ENCODE data around the gene STXBP6. TPM values are rescaled to one million over a fixed set of nuclear protein-coding genes. Genes with fewer than 3 reads are reported as not detected.
A peak's percentile ranks its signal among the peaks of the same experiment; 100 is the strongest.

Gene STXBP6
- total RNA-seq, 4 donors from 2014 or later: 7.1 to 16.8 (median 8.9) TPM

DNA sequence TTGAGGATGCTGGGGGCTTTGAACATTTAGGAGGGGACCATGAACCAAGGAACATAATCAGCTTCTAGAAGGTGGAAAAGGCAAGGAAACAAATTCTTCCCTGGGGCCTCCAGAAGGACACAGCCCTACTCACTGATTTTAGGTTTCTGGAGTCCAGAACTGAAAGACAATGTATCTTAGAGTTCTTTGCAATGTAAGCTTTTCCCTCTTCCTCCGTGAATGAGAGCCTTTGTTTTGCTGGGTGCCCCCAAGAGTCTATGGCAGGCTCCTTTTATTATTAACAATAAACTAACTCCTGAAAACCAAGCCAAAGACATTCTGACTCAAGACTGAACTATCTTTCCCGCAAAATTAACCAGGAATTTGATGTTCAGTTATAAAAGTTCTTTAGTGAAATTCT, 204.1 kb downstream of the STXBP6 start:
- peaks cover 0 to 60% (median 15%) of the 10 kb centered on the region in 4 donors for H3K4me1 ChIP-seq
- in situ Hi-C loops (cut with MboI; ENCODE audit: low pct_ligation_motif_present in 1 of 4, low pct_unique_long_range_greater_than_20kb in 1 of 4, low sequenced_read_pairs in 3 of 4): no loop called here
- no peaks in the 10 kb centered on the region for H3K36me3 ChIP-seq
- intact Hi-C loops (cut with DNase I; ENCODE audit: low total_unique reads): no loop called here
- no peak overlapping the region for H3K4me3 ChIP-seq
- 50 to 60% methylated on average over 2 of the region's 2 CpGs for WGBS, 2 donors (ENCODE audit: low coverage in 1 of 2)
- H3K27ac ChIP-seq: peak overlapping the region in 3 of 4 donors; percentile 11 to 25 (median 14)
- DNase-seq: no peak
- TF ChIP-seq EP300 (IDR thresholded peaks at IDR 0.05; ENCODE audit: low read depth): no peak
- TF ChIP-seq POLR2A (IDR thresholded peaks at IDR 0.05): no peak
- TF ChIP-seq, protein P1, sequence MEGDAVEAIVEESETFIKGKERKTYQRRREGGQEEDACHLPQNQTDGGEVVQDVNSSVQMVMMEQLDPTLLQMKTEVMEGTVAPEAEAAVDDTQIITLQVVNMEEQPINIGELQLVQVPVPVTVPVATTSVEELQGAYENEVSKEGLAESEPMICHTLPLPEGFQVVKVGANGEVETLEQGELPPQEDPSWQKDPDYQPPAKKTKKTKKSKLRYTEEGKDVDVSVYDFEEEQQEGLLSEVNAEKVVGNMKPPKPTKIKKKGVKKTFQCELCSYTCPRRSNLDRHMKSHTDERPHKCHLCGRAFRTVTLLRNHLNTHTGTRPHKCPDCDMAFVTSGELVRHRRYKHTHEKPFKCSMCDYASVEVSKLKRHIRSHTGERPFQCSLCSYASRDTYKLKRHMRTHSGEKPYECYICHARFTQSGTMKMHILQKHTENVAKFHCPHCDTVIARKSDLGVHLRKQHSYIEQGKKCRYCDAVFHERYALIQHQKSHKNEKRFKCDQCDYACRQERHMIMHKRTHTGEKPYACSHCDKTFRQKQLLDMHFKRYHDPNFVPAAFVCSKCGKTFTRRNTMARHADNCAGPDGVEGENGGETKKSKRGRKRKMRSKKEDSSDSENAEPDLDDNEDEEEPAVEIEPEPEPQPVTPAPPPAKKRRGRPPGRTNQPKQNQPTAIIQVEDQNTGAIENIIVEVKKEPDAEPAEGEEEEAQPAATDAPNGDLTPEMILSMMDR (IDR thresholded peaks at IDR 0.05): no peak
- TF ChIP-seq POLR2AphosphoS5 (IDR thresholded peaks at IDR 0.05): no peak
- no peaks in the 10 kb centered on the region for H3K9me3 ChIP-seq
- H3K27me3 ChIP-seq: no peaks in the 10 kb centered on the region

DNA sequence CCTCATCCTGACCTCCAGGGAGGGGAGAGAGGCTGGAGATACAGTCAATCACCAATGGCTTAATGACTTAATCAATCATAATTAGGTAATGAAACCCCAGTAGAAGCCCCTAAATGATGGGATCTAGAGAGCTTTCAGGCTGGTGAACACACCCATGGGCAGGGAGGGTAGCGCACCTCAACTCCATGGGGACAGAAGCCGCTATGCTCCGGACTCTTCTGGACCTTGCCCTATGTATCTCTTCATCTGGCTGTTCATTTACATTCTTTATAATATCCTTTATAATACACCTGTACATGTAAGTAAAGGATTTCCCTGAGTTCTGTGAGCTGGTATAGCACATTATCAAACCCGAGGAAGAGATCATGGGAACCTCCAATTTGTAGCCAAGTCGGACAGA, 205.9 kb downstream of the STXBP6 start:
- Histone ChIP-seq H3K4me1 (peaks cover 0 to 78% (median 29%) of the 10 kb centered on the region in 4 donors), H3K36me3 (no peaks in the 10 kb centered on the region), H3K4me3 (no peak overlapping the region), H3K27ac (peak overlapping the region; percentile 22 to 68 (median 59)), H3K27me3 (no peaks in the 10 kb centered on the region), H3K9me3 (no peaks in the 10 kb centered on the region)
- TF ChIP-seq, protein P1 (IDR thresholded peaks at IDR 0.05): no peak
- TF ChIP-seq EP300 (IDR thresholded peaks at IDR 0.05; ENCODE audit: low read depth) (no peak), POLR2A (IDR thresholded peaks at IDR 0.05) (no peak), POLR2AphosphoS5 (IDR thresholded peaks at IDR 0.05) (no peak)
- in situ Hi-C loops (cut with MboI; ENCODE audit: low pct_ligation_motif_present in 1 of 4, low pct_unique_long_range_greater_than_20kb in 1 of 4, low sequenced_read_pairs in 3 of 4): no loop called here
- intact Hi-C loops (cut with DNase I; ENCODE audit: low total_unique reads): no loop called here
- WGBS, 2 donors (ENCODE audit: low coverage in 1 of 2): 62 to 100% methylated on average over 1 to 5 of the region's 5 CpGs
- peak; percentile 58 for DNase-seq

DNA sequence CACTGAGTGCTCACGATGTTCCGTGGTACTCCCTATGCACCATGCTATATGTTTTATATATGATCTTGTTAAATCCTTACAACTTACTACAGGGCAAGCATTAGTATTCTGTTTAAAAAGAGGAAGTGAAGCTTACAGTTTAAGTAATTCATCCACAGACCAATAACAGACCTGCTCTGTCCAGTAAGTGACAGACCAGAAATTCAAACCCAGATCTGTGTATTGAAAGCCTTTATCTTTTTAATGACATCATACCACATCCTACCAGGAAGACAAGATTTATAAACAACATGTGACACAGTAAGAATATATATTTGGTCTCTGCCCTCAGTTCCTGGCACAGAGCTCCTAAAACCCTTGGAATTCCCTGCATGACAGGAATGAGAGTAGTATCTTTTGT, 206.5 kb downstream of the STXBP6 start:
- WGBS, 2 donors (ENCODE audit: low coverage in 1 of 2): 65 to 67% methylated on average over 2 of the region's 2 CpGs
- no peak overlapping the region for H3K4me3 ChIP-seq
- H3K27ac ChIP-seq: peak overlapping the region; percentile 19 to 68 (median 59)
- no peaks in the 10 kb centered on the region for H3K36me3 ChIP-seq
- DNase-seq: no peak
- intact Hi-C loops (cut with DNase I; ENCODE audit: low total_unique reads) (no loop called here), in situ Hi-C loops (cut with MboI; ENCODE audit: low pct_ligation_motif_present in 1 of 4, low pct_unique_long_range_greater_than_20kb in 1 of 4, low sequenced_read_pairs in 3 of 4) (no loop called here)
- no peaks in the 10 kb centered on the region for H3K27me3 ChIP-seq
- TF ChIP-seq EP300 (IDR thresholded peaks at IDR 0.05; ENCODE audit: low read depth) (no peak), POLR2A (IDR thresholded peaks at IDR 0.05) (no peak), POLR2AphosphoS5 (IDR thresholded peaks at IDR 0.05) (no peak)
- TF ChIP-seq, protein P1 (IDR thresholded peaks at IDR 0.05): no peak
- H3K4me1 ChIP-seq: peaks cover 0 to 83% (median 34%) of the 10 kb centered on the region in 4 donors
- H3K9me3 ChIP-seq: no peaks in the 10 kb centered on the region

DNA sequence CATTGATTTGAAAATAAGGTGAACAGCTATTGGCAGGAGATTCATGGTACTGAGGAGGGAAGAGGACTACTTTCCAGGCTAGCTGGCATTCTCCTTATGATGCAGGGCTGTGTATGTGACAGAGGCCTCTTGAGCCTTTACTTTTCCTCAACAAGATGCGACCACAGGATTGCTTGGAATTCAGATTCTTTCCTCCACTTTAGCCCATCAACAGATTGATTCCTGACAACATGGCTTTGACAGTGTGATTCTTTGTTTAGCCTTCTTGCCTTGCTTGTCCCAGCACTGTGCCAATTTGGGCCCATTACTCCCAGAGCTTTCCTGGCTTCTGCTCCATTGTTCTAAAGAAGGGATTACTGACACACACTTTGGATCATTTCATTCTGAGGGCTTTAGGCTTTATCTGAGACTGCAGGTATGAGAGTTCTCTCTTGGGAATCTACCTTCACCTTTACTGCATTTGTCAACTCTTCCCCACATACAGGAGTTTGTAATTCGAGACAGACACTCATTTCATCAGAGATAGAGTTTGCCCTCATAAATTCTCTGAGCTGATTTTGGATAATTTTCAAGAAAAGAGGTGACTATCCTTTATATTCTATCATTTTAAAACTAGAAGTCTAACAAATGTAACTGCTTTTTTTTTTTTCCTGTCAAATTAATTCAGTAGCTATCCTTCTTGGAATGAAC, 209.6 kb downstream of the STXBP6 start:
- Histone ChIP-seq H3K4me3 (no peak overlapping the region), H3K27me3 (no peaks in the 10 kb centered on the region), H3K4me1 (peaks cover 0 to 66% (median 30%) of the 10 kb centered on the region in 4 donors), H3K9me3 (no peaks in the 10 kb centered on the region), H3K27ac (peak overlapping the region; percentile 38 to 66 (median 58)), H3K36me3 (no peaks in the 10 kb centered on the region)
- TF ChIP-seq POLR2A (IDR thresholded peaks at IDR 0.05): no peak
- TF ChIP-seq POLR2AphosphoS5 (IDR thresholded peaks at IDR 0.05): no peak
- TF ChIP-seq, protein P1 (IDR thresholded peaks at IDR 0.05): no peak
- TF ChIP-seq EP300 (IDR thresholded peaks at IDR 0.05; ENCODE audit: low read depth): no peak
- intact Hi-C loops (cut with DNase I; ENCODE audit: low total_unique reads): no loop called here
- in situ Hi-C loops (cut with MboI; ENCODE audit: low pct_ligation_motif_present in 1 of 4, low pct_unique_long_range_greater_than_20kb in 1 of 4, low sequenced_read_pairs in 3 of 4): no loop called here
- WGBS, 2 donors (ENCODE audit: low coverage in 1 of 2): 62 to 75% methylated on average over 2 of the region's 2 CpGs
- DNase-seq: no peak
